ENCODE measurements around the gene LMO1.

GRCh38 chr11:8258289-8258688, 5.4 kb downstream of the LMO1 start:
- TF ChIP-seq USF1 (IDR thresholded peaks at IDR 0.05; ENCODE audit: borderline replicate concordance, low read depth), result no peak
- TF ChIP-seq RCOR1 (IDR thresholded peaks at IDR 0.05; ENCODE audit: low read length), result no peak
- TF ChIP-seq CTCF (IDR thresholded peaks at IDR 0.05), result no peak
- no peak for TF ChIP-seq CHD2 (IDR thresholded peaks at IDR 0.05; ENCODE audit: low read length, partially characterized antibody)
- TF ChIP-seq POLR2AphosphoS5 (IDR thresholded peaks at IDR 0.05; ENCODE audit: low read depth, low read length), result no peak
- no peak for TF ChIP-seq TAF1 (IDR thresholded peaks at IDR 0.05; ENCODE audit: borderline replicate concordance, low read depth, low read length)
